GM21390 (cell line): ENCODE measurements around the gene IQCK.

Source experiments
- ATAC-seq: cut with Tn5 transposase; IDR thresholded peaks from one replicate; pipeline ENCODE4 v1.9.1; 2021; ENCODE audit not compliant: unreplicated experiment

The IQCK gene

GRCh38 chr16:19879241-19879792 lies 161.2 kb downstream of the IQCK start:
- ATAC-seq: no peak

GRCh38 chr16:19881028-19881427 lies 163.0 kb downstream of the IQCK start:
- no peak for ATAC-seq

GRCh38 chr16:19881783-19882182 lies 163.7 kb downstream of the IQCK start:
- no peak for ATAC-seq

DNA sequence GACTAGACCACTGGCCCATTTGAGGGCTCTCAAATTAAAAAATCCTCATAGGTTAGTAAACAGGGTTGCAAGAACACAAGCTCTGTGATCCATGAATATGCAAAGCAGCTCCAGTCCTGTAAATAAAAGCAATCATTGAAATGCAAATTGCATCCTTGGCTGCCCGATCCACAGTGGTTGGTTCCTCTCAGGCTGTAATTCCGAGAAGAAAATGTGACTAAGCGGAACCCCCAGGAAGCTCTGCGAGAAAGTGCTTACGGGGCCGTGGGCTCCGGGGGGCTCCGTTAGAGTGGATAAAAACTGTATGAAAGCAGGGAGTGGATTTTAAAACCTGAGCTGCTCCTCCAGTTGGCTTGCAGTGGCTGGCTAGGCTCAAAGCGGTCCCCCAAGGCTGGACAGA lies 164.1 kb downstream of the IQCK start:
- ATAC-seq: no peak

DNA sequence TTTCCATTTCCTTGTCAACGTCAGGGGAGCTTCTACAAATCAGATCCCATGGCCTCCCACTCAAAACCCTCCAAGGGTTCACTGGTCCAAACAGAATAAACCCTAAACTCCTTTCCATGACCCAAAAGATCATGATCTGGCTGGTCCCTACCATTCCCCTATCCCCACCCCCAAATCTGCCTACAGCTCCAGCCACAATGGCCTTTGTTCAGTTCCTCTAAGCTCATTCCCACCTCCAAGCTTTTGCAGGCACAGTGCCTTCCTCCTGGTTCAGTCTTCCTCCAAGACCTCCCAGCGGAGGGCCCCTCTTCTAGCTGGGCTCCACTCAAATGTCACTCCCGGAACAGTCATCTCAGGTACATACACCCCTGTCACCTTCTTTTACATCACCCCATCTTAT lies 164.6 kb downstream of the IQCK start:
- ATAC-seq: no peak

- no peak for ATAC-seq
Observed at GRCh38 chr16:19883296-19883965, 165.4 kb downstream of the IQCK start.

GRCh38 chr16:19883966-19884485 lies 166.0 kb downstream of the IQCK start:
- ATAC-seq: no peak

DNA sequence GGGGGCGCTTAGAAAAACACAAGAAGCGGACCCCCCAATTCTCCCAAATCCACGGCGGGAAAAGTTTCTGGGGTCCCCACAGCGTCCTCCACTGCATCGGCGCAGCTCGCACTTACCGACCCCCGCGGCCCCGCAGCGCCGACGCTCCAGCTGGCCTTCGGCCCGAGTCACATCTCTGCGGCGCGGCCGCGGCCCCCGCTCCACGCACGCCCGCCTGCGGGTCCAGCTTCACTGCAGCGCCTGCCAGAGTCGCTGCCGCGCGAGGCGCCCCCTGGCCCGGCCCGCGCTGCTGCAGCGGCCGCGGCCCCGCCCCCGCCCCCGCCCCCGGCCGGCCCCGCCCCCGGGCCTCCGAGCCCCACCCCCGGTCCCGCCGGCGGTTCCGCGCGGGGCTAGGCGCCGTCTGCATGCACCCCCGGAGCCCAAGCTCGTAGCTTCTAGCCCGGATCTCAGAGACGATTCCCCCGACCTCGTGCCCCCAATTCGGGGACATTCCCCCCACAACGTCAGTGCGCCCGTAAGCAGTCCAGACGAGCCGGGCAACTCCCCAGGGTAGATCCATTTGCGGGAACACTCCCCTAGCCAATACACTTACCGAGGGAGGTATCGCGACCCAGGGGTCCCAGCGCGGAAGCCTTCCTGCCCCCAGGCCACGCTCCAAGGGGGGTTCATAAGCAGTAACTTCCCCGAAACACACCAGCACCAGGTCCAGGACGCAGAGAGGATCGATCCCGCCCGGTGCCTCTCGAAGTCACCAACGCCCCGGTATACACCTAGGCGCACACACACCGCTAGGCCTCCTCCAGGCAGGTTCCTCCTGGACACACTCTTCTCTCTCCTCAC lies 166.8 kb downstream of the IQCK start, which contains the start of gene GPRC5B:
Gene GPRC5B, minus strand, starts transcription at position 238 of the 840 bp plus-strand sequence. CDS start 12,003 bp downstream, outside the sequence.
- no peak for ATAC-seq

GRCh38 chr16:19885451-19886072 lies 167.5 kb downstream of the IQCK start:
- no peak for ATAC-seq

GRCh38 chr16:19886073-19886941 lies 168.2 kb downstream of the IQCK start:
- ATAC-seq: peak; percentile 63

DNA sequence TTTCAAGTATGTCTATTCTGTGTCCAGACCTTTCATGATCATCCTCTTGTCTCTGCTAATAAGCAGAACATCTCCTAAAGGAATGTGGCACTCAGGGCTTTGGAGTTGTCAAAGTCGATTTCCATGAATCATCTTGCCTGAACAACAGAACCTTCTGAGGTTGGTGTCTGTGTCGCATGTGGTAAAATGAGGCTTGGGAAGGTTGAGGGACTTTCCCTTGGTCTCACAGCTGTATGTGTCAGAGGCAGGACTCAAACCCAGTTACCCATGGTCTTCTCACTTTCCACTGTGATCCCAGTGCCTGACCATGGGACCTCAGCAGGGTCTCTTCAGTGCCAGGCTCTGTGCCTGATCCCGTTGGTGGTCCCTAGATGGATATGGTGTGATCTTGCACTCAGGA lies 170.8 kb downstream of the IQCK start:
- no peak for ATAC-seq

DNA sequence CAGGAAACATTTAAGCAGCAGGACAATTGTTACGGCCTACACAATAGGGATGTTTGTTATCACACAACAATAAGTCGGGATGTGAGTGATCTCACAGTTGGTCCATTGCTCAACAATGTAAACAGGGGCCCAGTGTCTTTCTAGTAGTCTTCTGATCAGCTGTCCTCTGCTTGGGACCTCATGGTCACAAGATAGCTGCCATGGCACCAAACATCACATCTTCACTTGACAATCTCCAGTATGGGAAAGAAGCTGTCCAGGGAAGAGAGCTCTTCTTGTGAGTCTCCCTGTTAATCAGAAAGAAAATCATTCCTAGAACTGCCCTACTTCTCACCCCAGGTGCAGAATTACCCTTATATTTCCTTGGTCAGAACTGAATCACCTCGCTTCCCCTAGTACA lies 172.8 kb downstream of the IQCK start:
- no peak for ATAC-seq

DNA sequence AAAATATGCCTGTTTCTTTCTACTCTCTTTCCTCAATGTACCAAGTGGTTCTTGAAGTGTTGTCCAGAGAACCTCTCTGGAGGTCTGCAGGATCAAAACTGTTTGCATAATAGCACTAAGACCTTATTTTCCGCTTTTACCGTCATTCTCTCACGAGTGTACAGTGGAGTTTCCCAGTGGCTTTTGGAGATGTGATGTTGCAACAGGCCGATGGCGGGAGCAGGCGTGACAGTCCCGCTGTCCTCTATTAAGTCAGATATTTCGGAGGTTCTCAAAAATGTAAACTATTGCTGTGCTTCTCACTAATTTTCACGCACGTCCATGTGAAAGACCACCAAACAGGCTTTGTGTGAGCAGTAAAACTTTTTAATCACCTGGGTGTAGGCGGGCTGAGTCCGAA lies 174.8 kb downstream of the IQCK start:
- ATAC-seq: no peak

- ATAC-seq: no peak
Observed at GRCh38 chr16:19894586-19894985, 176.5 kb downstream of the IQCK start.

DNA sequence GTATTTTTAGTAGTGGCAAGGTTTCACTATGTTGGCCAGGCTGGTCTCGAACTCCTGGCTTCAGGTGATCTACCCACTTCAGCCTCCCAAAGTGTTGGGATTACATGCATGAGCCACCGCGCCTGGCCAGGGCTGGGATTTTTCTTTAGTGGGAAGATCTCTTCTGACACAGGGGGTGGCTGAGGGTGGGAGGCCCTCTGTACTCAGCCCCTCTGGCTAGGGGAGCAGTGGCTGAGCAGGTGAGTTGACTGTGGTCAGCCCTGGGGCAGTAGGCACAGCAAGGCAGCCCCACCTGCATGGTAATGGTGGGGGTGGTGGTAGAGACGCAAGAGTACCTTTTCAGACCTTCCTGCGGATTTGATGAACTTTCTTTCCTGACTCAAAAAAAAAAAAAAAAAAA lies 178.9 kb downstream of the IQCK start:
- no peak for ATAC-seq

- ATAC-seq: no peak
Observed at GRCh38 chr16:19898166-19898565, 180.1 kb downstream of the IQCK start.

DNA sequence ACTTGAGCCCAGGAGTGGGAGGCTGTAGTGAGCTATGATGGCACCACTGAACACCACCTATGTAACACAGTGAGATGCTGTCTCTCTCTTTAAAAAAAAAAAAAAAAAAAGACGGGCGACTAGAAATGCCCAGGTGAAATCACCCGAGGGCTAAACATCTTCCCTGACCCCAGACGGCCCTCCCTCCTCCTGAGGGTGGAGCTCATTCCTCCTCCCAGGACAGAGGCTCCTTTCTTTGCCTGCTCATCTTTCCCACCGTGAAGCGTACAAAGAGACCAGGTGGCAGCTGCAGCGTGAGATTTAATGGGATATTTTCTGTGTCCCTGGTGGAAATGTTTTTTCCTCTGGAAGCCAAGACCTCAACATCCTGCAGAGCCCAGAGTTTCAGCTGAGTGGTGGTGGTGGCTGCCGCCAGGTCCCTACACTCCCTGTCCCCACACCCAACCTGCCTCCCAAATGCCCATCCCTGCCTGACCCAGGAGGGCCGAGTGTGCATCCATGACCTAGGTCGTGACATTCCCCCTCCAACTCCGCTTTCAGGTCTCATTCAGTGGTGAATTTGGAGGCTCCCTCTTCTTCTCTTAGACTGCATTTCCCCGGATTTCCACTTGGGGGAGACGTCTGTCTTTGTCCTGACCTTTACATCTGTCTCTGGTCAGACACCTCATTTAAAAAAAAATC lies 181.0 kb downstream of the IQCK start:
- no peak for ATAC-seq

GRCh38 chr16:19899605-19899955 lies 181.5 kb downstream of the IQCK start:
- ATAC-seq: no peak

DNA sequence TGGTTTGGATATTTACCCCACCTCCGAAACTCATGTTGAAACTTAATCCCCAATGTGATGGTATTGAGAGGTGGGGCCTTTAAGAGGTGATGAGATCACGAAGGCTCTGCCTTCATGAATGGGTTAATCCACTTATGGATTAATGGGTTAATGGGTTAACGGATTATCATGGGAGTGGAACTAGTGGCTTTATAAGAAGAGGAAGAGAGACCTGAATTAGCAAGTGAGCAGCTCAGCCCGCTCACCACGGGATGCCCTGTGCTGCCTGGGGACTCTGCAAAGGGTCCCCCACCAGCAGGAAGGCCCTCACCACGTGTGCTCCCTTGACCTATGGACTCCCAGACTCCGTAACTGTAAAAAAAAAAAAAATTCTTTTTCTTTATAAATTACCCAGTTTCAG lies 183.1 kb downstream of the IQCK start:
- ATAC-seq: no peak
